Duodenal mucosa (tissue), 2 donors: ENCODE data around the gene SETBP1.
"Not testable (repeated sequence)": the region's sequence is repeated elsewhere in the genome, so short reads cannot be mapped to it uniquely, and the experiment has no call there.

Experiments
- H3K27ac ChIP-seq: one replicate; pipeline ENCODE4 v1.7.0; 2013; ENCODE audit warnings: low read depth, low read length
- H3K27me3 ChIP-seq, 2 donors: one replicate each; pipeline ENCODE4 v1.7.0; 2013; ENCODE audit warnings: low read length in 2 of 2, control low read depth in 1 of 2; ENCODE audit not compliant: insufficient read depth in 2 of 2, control insufficient read depth in 1 of 2
- H3K36me3 ChIP-seq, 2 donors: one replicate each; pipeline ENCODE4 v1.7.0; 2013; ENCODE audit warnings: low read length in 2 of 2, control low read depth in 1 of 2; ENCODE audit not compliant: insufficient read depth in 2 of 2, control insufficient read depth in 1 of 2
- H3K4me1 ChIP-seq, 2 donors: one replicate each; pipeline ENCODE4 v1.7.0; 2013; ENCODE audit warnings: low read length in 2 of 2, control low read depth in 1 of 2; ENCODE audit not compliant: insufficient read depth in 2 of 2, control insufficient read depth in 1 of 2
- H3K4me3 ChIP-seq, 2 donors: one replicate each; pipeline ENCODE4 v1.7.0; 2013; ENCODE audit warnings: low read length in 2 of 2, low read depth in 1 of 2
- H3K9ac ChIP-seq, 2 donors: one replicate each; pipeline ENCODE4 v1.7.0; 2013; ENCODE audit warnings: low read length in 2 of 2, low read depth in 1 of 2
- H3K9me3 ChIP-seq, 2 donors: one replicate each; pipeline ENCODE4 v1.7.0; 2013; ENCODE audit warnings: low read length in 2 of 2, control low read depth in 1 of 2; ENCODE audit not compliant: control insufficient read depth in 1 of 2

Gene SETBP1

GRCh38 chr18:44793685-44794084 lies 113.0 kb downstream of the SETBP1 start:
- Histone ChIP-seq H3K27ac (no peak overlapping the region), H3K4me3 (no peak overlapping the region), H3K4me1 (peaks cover 8 to 10% of the 10 kb centered on the region in 2 donors)

GRCh38 chr18:44795241-44795640 lies 114.6 kb downstream of the SETBP1 start:
- no peak overlapping the region for H3K9ac ChIP-seq
- no peaks in the 10 kb centered on the region for H3K9me3 ChIP-seq
- H3K27me3 ChIP-seq, result no peaks in the 10 kb centered on the region
- H3K4me1 ChIP-seq, result peaks cover 11 to 17% of the 10 kb centered on the region in 2 donors
- H3K4me3 ChIP-seq, result no peak overlapping the region
- no peaks in the 10 kb centered on the region for H3K36me3 ChIP-seq
- H3K27ac ChIP-seq, result no peak overlapping the region

More at GRCh38 chr18:44793685-44794084, 113.0 kb downstream of the SETBP1 start:
- H3K9ac ChIP-seq, result no peak overlapping the region
- H3K27me3 ChIP-seq, result no peaks in the 10 kb centered on the region
- no peaks in the 10 kb centered on the region for H3K36me3 ChIP-seq
- no peaks in the 10 kb centered on the region for H3K9me3 ChIP-seq

GRCh38 chr18:44796429-44797428 lies 116.0 kb downstream of the SETBP1 start:
- Histone ChIP-seq H3K4me3 (no peak overlapping the region), H3K9me3 (no peaks in the 10 kb centered on the region), H3K4me1 (peaks cover 11 to 17% of the 10 kb centered on the region in 2 donors), H3K27ac (peak overlapping the region; percentile 13), H3K36me3 (no peaks in the 10 kb centered on the region), H3K27me3 (no peaks in the 10 kb centered on the region), H3K9ac (no peak overlapping the region)

GRCh38 chr18:44798433-44799048 lies 117.9 kb downstream of the SETBP1 start:
- Histone ChIP-seq H3K9ac (no peak overlapping the region), H3K27me3 (no peaks in the 10 kb centered on the region), H3K27ac (no peak overlapping the region), H3K4me1 (peaks cover 23 to 24% of the 10 kb centered on the region in 2 donors), H3K4me3 (no peak overlapping the region), H3K36me3 (no peaks in the 10 kb centered on the region), H3K9me3 (no peaks in the 10 kb centered on the region)

GRCh38 chr18:44799382-44799906 lies 118.8 kb downstream of the SETBP1 start:
- no peak overlapping the region for H3K27ac ChIP-seq
- H3K27me3 ChIP-seq, result no peaks in the 10 kb centered on the region
- H3K9me3 ChIP-seq, result no peaks in the 10 kb centered on the region
- no peaks in the 10 kb centered on the region for H3K36me3 ChIP-seq
- H3K4me3 ChIP-seq, result no peak overlapping the region
- peaks cover 23 to 24% of the 10 kb centered on the region in 2 donors for H3K4me1 ChIP-seq
- H3K9ac ChIP-seq, result no peak overlapping the region

GRCh38 chr18:44799907-44800421 lies 119.3 kb downstream of the SETBP1 start:
- Histone ChIP-seq H3K4me1 (peaks cover 23 to 24% of the 10 kb centered on the region in 2 donors), H3K27ac (no peak overlapping the region)

GRCh38 chr18:44800766-44801165 lies 120.1 kb downstream of the SETBP1 start:
- peaks cover 23 to 24% of the 10 kb centered on the region in 2 donors for H3K4me1 ChIP-seq
- H3K4me3 ChIP-seq, H3K9ac ChIP-seq, H3K27me3 ChIP-seq, H3K36me3 ChIP-seq, H3K27ac ChIP-seq, H3K9me3 ChIP-seq: not testable (repeated sequence)

More at GRCh38 chr18:44799907-44800421, 119.3 kb downstream of the SETBP1 start:
- no peak overlapping the region for H3K4me3 ChIP-seq
- no peaks in the 10 kb centered on the region for H3K36me3 ChIP-seq
- no peaks in the 10 kb centered on the region for H3K27me3 ChIP-seq
- H3K9me3 ChIP-seq, result no peaks in the 10 kb centered on the region
- no peak overlapping the region for H3K9ac ChIP-seq

- no peak overlapping the region for H3K9ac ChIP-seq
- H3K27ac ChIP-seq, result no peak overlapping the region
- peaks cover 18 to 20% of the 10 kb centered on the region in 2 donors for H3K4me1 ChIP-seq
- H3K4me3 ChIP-seq, result no peak overlapping the region
- no peaks in the 10 kb centered on the region for H3K9me3 ChIP-seq
- no peaks in the 10 kb centered on the region for H3K36me3 ChIP-seq
- no peaks in the 10 kb centered on the region for H3K27me3 ChIP-seq
Measured at GRCh38 chr18:44801781-44802180, 121.1 kb downstream of the SETBP1 start.

- Histone ChIP-seq H3K4me3 (no peak overlapping the region), H3K9me3 (no peaks in the 10 kb centered on the region), H3K9ac (no peak overlapping the region), H3K27ac (peak overlapping the region; percentile 40), H3K27me3 (no peaks in the 10 kb centered on the region), H3K4me1 (peaks cover 13 to 21% of the 10 kb centered on the region in 2 donors), H3K36me3 (no peaks in the 10 kb centered on the region)
Measured at GRCh38 chr18:44802508-44802907, 121.8 kb downstream of the SETBP1 start.
